ENCODE measurements around the gene CFAP74. TPM values are rescaled to one million over a fixed set of nuclear protein-coding genes. Genes with fewer than 3 reads are reported as not detected.

Gene CFAP74
- total RNA-seq, 2 donors from 2014 or later: 9.1 TPM; not detected in 1

DNA sequence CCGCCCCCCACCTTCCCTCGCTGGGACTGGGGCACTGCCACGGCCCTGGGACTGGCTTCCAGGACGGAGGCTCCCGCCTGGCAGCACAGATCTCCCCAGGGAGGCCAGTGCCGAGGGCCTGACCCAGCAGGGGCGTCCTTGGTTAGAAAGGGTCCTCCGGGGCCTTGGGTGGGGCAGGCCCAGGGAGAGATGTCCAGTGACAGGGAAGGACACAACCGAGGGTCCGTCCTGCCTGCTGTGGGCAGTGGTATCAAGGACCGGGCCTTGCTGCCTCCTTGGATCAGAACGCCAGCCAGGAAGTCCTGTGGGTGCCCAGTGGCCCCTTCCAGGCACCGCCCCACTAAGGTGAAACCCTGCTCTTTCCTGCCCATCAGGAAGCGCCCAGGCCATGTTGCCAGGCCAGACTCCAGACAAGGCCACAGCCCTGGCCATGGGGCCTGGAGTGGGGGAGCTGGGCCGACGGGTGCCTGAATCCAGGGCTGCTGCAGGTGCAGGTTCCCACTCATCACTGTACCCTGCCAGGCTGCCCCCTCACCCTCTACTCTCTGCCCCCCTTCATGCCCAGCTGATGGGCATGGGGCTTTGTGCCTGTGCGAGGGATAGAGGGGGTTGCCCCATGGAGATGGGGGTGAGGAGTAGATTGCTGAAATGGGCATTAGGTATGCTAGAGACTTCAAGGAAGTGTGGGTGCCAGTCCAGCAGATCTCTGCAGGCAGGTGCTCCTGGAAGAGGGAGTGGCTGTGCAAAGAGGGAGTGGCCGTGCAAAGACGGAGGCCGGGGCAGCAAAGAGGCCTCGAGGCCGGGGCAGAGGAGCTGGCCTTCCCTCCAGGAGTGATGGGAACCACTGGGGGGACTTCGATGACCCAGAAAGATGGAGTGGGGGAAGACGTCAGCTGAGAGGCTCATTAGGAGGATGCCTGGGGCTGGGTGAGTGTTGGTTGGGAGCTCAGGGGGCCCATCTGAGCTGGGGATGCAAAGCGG, 44.5 kb upstream of the CFAP74 start:
- H3K27ac ChIP-seq: no peak overlapping the region
- H3K27me3 ChIP-seq (replicated peaks; ENCODE audit: insufficient read depth): no peaks in the 10 kb centered on the region
- TF ChIP-seq CTCF (IDR thresholded peaks at IDR 0.05): no peak
- TF ChIP-seq POLR2AphosphoS5 (IDR thresholded peaks at IDR 0.05): no peak
- TF ChIP-seq POLR2A (IDR thresholded peaks at IDR 0.05): no peak
- H3K4me1 ChIP-seq (replicated peaks): peaks cover 3% of the 10 kb centered on the region
- H3K9me3 ChIP-seq: no peaks in the 10 kb centered on the region
- WGBS: 89% methylated on average over 24 of the region's 25 CpGs
- H3K4me3 ChIP-seq: no peak overlapping the region
- no peaks in the 10 kb centered on the region for H3K36me3 ChIP-seq
- intact Hi-C loops (cut with DNase I): loop anchor here (10.0 kb wide), 1 partner anchor 83 kb away; no protein-coding TSS in a partner anchor
- no peak for DNase-seq (ENCODE audit: low spot score)

DNA sequence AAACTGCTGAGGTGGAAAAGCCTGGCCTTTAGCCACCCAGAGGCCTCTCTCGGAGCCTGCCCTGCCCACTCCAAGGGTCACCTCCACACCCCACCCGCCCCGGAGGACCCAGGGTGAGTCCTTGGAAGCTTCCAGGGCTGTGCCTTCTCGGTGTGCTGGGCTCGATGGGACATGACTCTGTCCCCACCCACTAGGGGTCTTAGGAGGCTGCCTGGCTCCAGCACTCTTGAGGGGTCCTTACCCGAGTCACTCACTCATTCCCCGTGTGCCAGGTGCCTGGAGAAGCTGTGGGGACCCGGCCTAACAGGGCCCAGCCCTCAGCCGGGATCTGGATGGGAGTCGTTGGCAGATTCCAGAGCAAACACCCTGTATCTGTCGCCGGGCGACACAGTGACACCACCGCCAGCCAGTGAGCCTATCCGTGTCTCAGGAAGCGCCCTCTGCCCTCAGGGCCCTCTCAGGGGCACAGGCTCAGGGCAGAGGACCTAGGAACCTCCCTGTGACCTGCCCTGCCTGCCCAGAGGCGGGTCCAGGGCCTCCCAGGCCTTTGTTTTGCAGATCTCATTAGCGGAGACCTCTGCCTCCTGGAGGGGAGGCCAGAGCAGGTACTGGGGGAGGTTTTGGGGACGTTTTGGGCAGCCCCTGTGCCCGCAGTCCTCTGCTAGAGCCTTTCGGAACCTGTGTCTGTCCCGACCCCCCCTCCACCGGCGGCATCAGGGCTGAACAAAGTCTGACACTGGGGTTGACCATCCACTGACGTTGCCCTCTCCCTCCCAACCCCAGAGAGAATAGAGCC, 43.6 kb upstream of the CFAP74 start:
- 71% methylated on average over 17 of the region's 25 CpGs for WGBS
- Histone ChIP-seq H3K36me3 (no peaks in the 10 kb centered on the region), H3K4me1 (replicated peaks) (peaks cover 3% of the 10 kb centered on the region), H3K9me3 (no peaks in the 10 kb centered on the region), H3K27me3 (replicated peaks; ENCODE audit: insufficient read depth) (no peaks in the 10 kb centered on the region), H3K4me3 (no peak overlapping the region), H3K27ac (no peak overlapping the region)
- intact Hi-C loops (cut with DNase I): loop anchor here (10.0 kb wide), 1 partner anchor 82 kb away; no protein-coding TSS in a partner anchor
- TF ChIP-seq CTCF (IDR thresholded peaks at IDR 0.05) (no peak), POLR2A (IDR thresholded peaks at IDR 0.05) (no peak), POLR2AphosphoS5 (IDR thresholded peaks at IDR 0.05) (no peak)
- DNase-seq (ENCODE audit: low spot score): no peak

GRCh38 chr1:2046174-2046917, 42.8 kb upstream of the CFAP74 start:
- Histone ChIP-seq H3K9me3 (no peaks in the 10 kb centered on the region), H3K27ac (no peak overlapping the region), H3K36me3 (no peaks in the 10 kb centered on the region), H3K27me3 (replicated peaks; ENCODE audit: insufficient read depth) (no peaks in the 10 kb centered on the region), H3K4me3 (no peak overlapping the region), H3K4me1 (replicated peaks) (peaks cover 3% of the 10 kb centered on the region)
- TF ChIP-seq POLR2AphosphoS5 (IDR thresholded peaks at IDR 0.05) (no peak), CTCF (IDR thresholded peaks at IDR 0.05) (peak; percentile 22 to 62 (median 52)), POLR2A (IDR thresholded peaks at IDR 0.05) (no peak)
- 59% methylated on average over 20 of the region's 20 CpGs for WGBS
- DNase-seq (ENCODE audit: low spot score): peak; percentile 51
- intact Hi-C loops (cut with DNase I): loop anchor here (10.0 kb wide), 1 partner anchor 82 kb away; no protein-coding TSS in a partner anchor

GRCh38 chr1:2045468-2046173, 42.0 kb upstream of the CFAP74 start:
- WGBS: 72% methylated on average over 15 of the region's 15 CpGs
- Histone ChIP-seq H3K27me3 (replicated peaks; ENCODE audit: insufficient read depth) (no peaks in the 10 kb centered on the region), H3K4me1 (replicated peaks) (peaks cover 3% of the 10 kb centered on the region), H3K9me3 (no peaks in the 10 kb centered on the region), H3K27ac (no peak overlapping the region), H3K36me3 (no peaks in the 10 kb centered on the region), H3K4me3 (no peak overlapping the region)
- TF ChIP-seq POLR2AphosphoS5 (IDR thresholded peaks at IDR 0.05) (no peak), CTCF (IDR thresholded peaks at IDR 0.05) (no peak)
- DNase-seq (ENCODE audit: low spot score): no peak
- intact Hi-C loops (cut with DNase I): loop anchor here (10.0 kb wide), 1 partner anchor 81 kb away; no protein-coding TSS in a partner anchor
